ENCODE measurements around the gene RAB3IP. TPM values are rescaled to one million over a fixed set of nuclear protein-coding genes. Genes with fewer than 3 reads are reported as not detected.
"Not testable (repeated sequence)": the region's sequence is repeated elsewhere in the genome, so short reads cannot be mapped to it uniquely, and the experiment has no call there.

RAB3IP gene
- polyA plus RNA-seq, 4 donors, result 26.5 to 61.9 (median 49.9) TPM

- Histone ChIP-seq H3K27me3 (ENCODE audit: control insufficient read depth in 3 of 3, insufficient read depth in 3 of 3, low read length in 3 of 3) (no peaks in the 10 kb centered on the region), H3K27ac (ENCODE audit: low read depth in 1 of 3, low read length in 2 of 3) (no peak overlapping the region), H3K36me3 (ENCODE audit: control insufficient read depth in 3 of 3, insufficient read depth in 2 of 3, low read depth in 1 of 3, low read length in 3 of 3) (no peaks in the 10 kb centered on the region), H3K9me3 (ENCODE audit: control insufficient read depth in 2 of 2, insufficient read depth in 1 of 2, low read depth in 1 of 2, low read length in 1 of 2) (no peaks in the 10 kb centered on the region), H3K4me1 (ENCODE audit: control insufficient read depth in 3 of 3, insufficient read depth in 2 of 3, low read depth in 1 of 3, low read length in 2 of 3) (no peaks in the 10 kb centered on the region), H3K4me3 (ENCODE audit: low read depth in 1 of 3, low read length in 3 of 3) (no peak overlapping the region)
- DNase-seq (no peak), FAIRE-seq (no peak)
- WGBS, 3 donors, result 55 to 79% (median 65%) methylated on average over 1 of the region's 1 CpG
Observed at GRCh38 chr12:69733638-69734037, 5.0 kb upstream of the RAB3IP start.

DNA sequence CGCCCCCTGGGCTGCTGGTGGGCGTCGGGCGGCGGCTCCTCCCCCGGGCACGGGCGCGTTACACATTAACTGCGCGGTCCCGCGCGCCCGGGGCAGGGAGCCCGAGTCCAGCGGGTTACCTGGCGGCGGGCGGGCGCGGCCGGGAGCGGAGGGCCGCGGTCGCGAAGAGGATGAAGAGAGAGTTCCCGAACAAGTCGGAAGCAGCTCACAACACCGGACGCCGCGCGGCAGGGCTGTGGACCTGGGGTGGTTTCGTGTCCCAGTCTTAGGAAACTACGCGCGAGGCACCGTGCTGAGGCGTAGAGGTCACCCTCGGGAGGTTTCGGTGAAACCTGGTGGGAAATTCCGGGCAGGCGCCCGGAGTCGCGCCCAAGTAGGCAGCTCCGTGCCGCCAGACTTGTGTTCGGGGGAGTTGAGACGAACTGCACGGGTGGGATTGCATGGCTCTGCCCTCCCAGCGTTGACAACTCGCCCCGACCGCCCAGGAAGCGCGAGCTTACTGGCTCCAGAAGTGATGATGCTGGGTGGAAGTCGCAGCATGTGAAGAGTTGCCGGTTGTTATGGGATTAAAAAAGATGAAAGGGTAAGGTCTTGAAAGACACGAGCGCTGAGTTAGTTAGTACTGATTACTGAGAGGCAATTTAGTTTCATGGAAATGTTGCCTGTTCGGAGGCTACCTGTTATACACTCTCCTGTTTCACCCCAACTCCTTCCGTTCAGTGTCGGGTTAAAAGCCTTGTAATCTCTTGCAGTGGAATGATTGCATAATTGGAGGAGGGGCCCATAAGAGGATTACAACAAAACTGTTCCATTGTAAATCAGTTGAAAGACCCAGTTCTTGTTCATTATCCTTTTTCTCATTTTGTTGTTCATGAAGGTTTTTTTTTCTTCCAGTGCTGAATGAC, 879 bp downstream of the RAB3IP start:
- 0 to 1% (median 1%) methylated on average over 48 to 66 of the region's 66 CpGs for WGBS, 3 donors
- H3K4me1 ChIP-seq (ENCODE audit: control insufficient read depth in 3 of 3, insufficient read depth in 2 of 3, low read depth in 1 of 3, low read length in 2 of 3), result no peaks in the 10 kb centered on the region
- no peaks in the 10 kb centered on the region for H3K9me3 ChIP-seq (ENCODE audit: control insufficient read depth in 2 of 2, insufficient read depth in 1 of 2, low read depth in 1 of 2, low read length in 1 of 2)
- H3K4me3 ChIP-seq (ENCODE audit: low read depth in 1 of 3, low read length in 3 of 3), result peak overlapping the region; percentile 79 to 92 (median 90)
- H3K27me3 ChIP-seq (ENCODE audit: control insufficient read depth in 3 of 3, insufficient read depth in 3 of 3, low read length in 3 of 3), result no peaks in the 10 kb centered on the region
- DNase-seq (peak; percentile 80 to 93), FAIRE-seq (no peak)
- no peaks in the 10 kb centered on the region for H3K36me3 ChIP-seq (ENCODE audit: control insufficient read depth in 3 of 3, insufficient read depth in 2 of 3, low read depth in 1 of 3, low read length in 3 of 3)
- peak overlapping the region; percentile 90 to 99 (median 97) for H3K27ac ChIP-seq (ENCODE audit: low read depth in 1 of 3, low read length in 2 of 3)

- Histone ChIP-seq H3K9me3 (ENCODE audit: control insufficient read depth in 2 of 2, insufficient read depth in 1 of 2, low read depth in 1 of 2, low read length in 1 of 2) (peaks cover 0 to 3% of the 10 kb centered on the region in 2 donors), H3K36me3 (ENCODE audit: control insufficient read depth in 3 of 3, insufficient read depth in 2 of 3, low read depth in 1 of 3, low read length in 3 of 3) (peaks cover 0 to 3% (median 0%) of the 10 kb centered on the region in 3 donors), H3K4me3 (ENCODE audit: low read depth in 1 of 3, low read length in 3 of 3) (no peak overlapping the region), H3K27ac (ENCODE audit: low read depth in 1 of 3, low read length in 2 of 3) (no peak overlapping the region), H3K27me3 (ENCODE audit: control insufficient read depth in 3 of 3, insufficient read depth in 3 of 3, low read length in 3 of 3) (no peaks in the 10 kb centered on the region), H3K4me1 (ENCODE audit: control insufficient read depth in 3 of 3, insufficient read depth in 2 of 3, low read depth in 1 of 3, low read length in 2 of 3) (no peaks in the 10 kb centered on the region)
- FAIRE-seq, result no peak
- no peak for DNase-seq
- 83 to 99% (median 94%) methylated on average over 4 of the region's 4 CpGs for WGBS, 3 donors
Observed at GRCh38 chr12:69744109-69744508, 5.4 kb downstream of the RAB3IP start.

- no peak overlapping the region for H3K27ac ChIP-seq (ENCODE audit: low read depth in 1 of 3, low read length in 2 of 3)
- DNase-seq (no peak), FAIRE-seq (no peak)
- H3K4me3 ChIP-seq (ENCODE audit: low read depth in 1 of 3, low read length in 3 of 3), result no peak overlapping the region
- peaks cover 0 to 6% (median 6%) of the 10 kb centered on the region in 3 donors for H3K36me3 ChIP-seq (ENCODE audit: control insufficient read depth in 3 of 3, insufficient read depth in 2 of 3, low read depth in 1 of 3, low read length in 3 of 3)
- no peaks in the 10 kb centered on the region for H3K4me1 ChIP-seq (ENCODE audit: control insufficient read depth in 3 of 3, insufficient read depth in 2 of 3, low read depth in 1 of 3, low read length in 2 of 3)
- peaks cover 0 to 6% of the 10 kb centered on the region in 2 donors for H3K9me3 ChIP-seq (ENCODE audit: control insufficient read depth in 2 of 2, insufficient read depth in 1 of 2, low read depth in 1 of 2, low read length in 1 of 2)
- no peaks in the 10 kb centered on the region for H3K27me3 ChIP-seq (ENCODE audit: control insufficient read depth in 3 of 3, insufficient read depth in 3 of 3, low read length in 3 of 3)
- 62 to 71% (median 68%) methylated on average over 1 of the region's 1 CpG for WGBS, 3 donors
Observed at GRCh38 chr12:69751476-69751875, 12.8 kb downstream of the RAB3IP start.

DNA sequence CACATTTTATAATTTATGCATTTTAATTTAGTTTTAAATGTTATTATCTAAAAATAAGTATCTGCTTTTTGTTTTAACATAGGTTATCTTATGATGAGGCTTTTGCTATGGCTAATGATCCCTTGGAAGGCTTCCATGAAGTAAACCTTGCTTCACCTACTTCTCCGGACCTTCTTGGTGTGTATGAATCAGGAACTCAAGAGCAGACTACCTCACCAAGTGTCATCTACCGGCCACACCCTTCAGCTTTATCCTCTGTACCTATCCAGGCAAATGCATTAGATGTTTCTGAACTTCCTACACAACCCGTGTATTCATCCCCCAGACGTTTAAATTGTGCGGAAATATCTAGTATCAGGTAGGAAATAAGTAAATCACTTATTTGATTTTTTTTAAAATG, 16.6 kb downstream of the RAB3IP start:
- WGBS, 3 donors, result 94 to 96% (median 96%) methylated on average over 5 of the region's 5 CpGs
- FAIRE-seq, result no peak
- Histone ChIP-seq H3K4me1 (ENCODE audit: control insufficient read depth in 3 of 3, insufficient read depth in 2 of 3, low read depth in 1 of 3, low read length in 2 of 3) (no peaks in the 10 kb centered on the region), H3K27me3 (ENCODE audit: control insufficient read depth in 3 of 3, insufficient read depth in 3 of 3, low read length in 3 of 3) (no peaks in the 10 kb centered on the region), H3K4me3 (ENCODE audit: low read depth in 1 of 3, low read length in 3 of 3) (no peak overlapping the region), H3K36me3 (ENCODE audit: control insufficient read depth in 3 of 3, insufficient read depth in 2 of 3, low read depth in 1 of 3, low read length in 3 of 3) (peaks cover 0 to 12% (median 8%) of the 10 kb centered on the region in 3 donors), H3K27ac (ENCODE audit: low read depth in 1 of 3, low read length in 2 of 3) (no peak overlapping the region), H3K9me3 (ENCODE audit: control insufficient read depth in 2 of 2, insufficient read depth in 1 of 2, low read depth in 1 of 2, low read length in 1 of 2) (peaks cover 0 to 11% of the 10 kb centered on the region in 2 donors)
- DNase-seq, result no peak

GRCh38 chr12:69756088-69756755, 17.6 kb downstream of the RAB3IP start:
- Histone ChIP-seq H3K9me3 (ENCODE audit: control insufficient read depth in 2 of 2, insufficient read depth in 1 of 2, low read depth in 1 of 2, low read length in 1 of 2) (peaks cover 0 to 11% of the 10 kb centered on the region in 2 donors), H3K36me3 (ENCODE audit: control insufficient read depth in 3 of 3, insufficient read depth in 2 of 3, low read depth in 1 of 3, low read length in 3 of 3) (peaks cover 0 to 12% (median 8%) of the 10 kb centered on the region in 3 donors), H3K4me3 (ENCODE audit: low read depth in 1 of 3, low read length in 3 of 3) (no peak overlapping the region), H3K27ac (ENCODE audit: low read depth in 1 of 3, low read length in 2 of 3) (no peak overlapping the region), H3K27me3 (ENCODE audit: control insufficient read depth in 3 of 3, insufficient read depth in 3 of 3, low read length in 3 of 3) (no peaks in the 10 kb centered on the region), H3K4me1 (ENCODE audit: control insufficient read depth in 3 of 3, insufficient read depth in 2 of 3, low read depth in 1 of 3, low read length in 2 of 3) (no peaks in the 10 kb centered on the region)
- DNase-seq (no peak), FAIRE-seq (no peak)
- whole genome bisulfite sequencing, 3 donors, result 92 to 97% (median 93%) methylated on average over 6 of the region's 6 CpGs

GRCh38 chr12:69758105-69758504, 19.4 kb downstream of the RAB3IP start:
- no peak for FAIRE-seq

DNA sequence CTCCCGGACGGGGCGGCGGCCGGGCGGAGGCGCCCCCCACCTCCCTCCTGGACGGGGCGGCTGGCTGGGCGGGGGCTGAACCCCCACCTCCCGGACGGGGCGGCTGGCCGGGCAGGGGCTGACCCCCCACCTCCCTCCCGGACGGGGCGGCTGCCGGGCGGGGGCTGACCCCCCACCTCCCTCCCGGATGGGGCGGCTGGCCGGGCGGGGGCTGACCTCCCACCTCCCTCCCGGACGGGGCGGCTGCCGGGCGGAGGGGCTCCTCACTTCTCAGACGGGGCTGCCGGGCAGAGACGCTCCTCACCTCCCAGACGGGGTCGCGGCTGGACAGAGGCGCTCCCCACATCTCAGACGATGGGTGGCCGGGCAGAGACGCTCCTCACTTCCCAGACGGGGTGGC, 20.9 kb downstream of the RAB3IP start:
- WGBS, 3 donors, result 98 to 100% (median 99%) methylated on average over 9 to 38 of the region's 39 CpGs
- peaks cover 0 to 18% of the 10 kb centered on the region in 2 donors for H3K9me3 ChIP-seq (ENCODE audit: control insufficient read depth in 2 of 2, insufficient read depth in 1 of 2, low read depth in 1 of 2, low read length in 1 of 2)

More at GRCh38 chr12:69758105-69758504, 19.4 kb downstream of the RAB3IP start:
- Histone ChIP-seq H3K36me3 (ENCODE audit: control insufficient read depth in 3 of 3, insufficient read depth in 2 of 3, low read depth in 1 of 3, low read length in 3 of 3) (peaks cover 0 to 16% (median 8%) of the 10 kb centered on the region in 3 donors), H3K27me3 (ENCODE audit: control insufficient read depth in 3 of 3, insufficient read depth in 3 of 3, low read length in 3 of 3) (no peaks in the 10 kb centered on the region), H3K27ac (ENCODE audit: low read depth in 1 of 3, low read length in 2 of 3) (no peak overlapping the region), H3K4me3 (ENCODE audit: low read depth in 1 of 3, low read length in 3 of 3) (no peak overlapping the region), H3K9me3 (ENCODE audit: control insufficient read depth in 2 of 2, insufficient read depth in 1 of 2, low read depth in 1 of 2, low read length in 1 of 2) (peaks cover 0 to 12% of the 10 kb centered on the region in 2 donors), H3K4me1 (ENCODE audit: control insufficient read depth in 3 of 3, insufficient read depth in 2 of 3, low read depth in 1 of 3, low read length in 2 of 3) (no peaks in the 10 kb centered on the region)
- 88 to 99% (median 91%) methylated on average over 2 of the region's 2 CpGs for WGBS, 3 donors
- no peak for DNase-seq

More for the DNA sequence above, 20.9 kb downstream of the RAB3IP start:
- not testable (repeated sequence) for DNase-seq; H3K27ac ChIP-seq (ENCODE audit: low read depth in 1 of 3, low read length in 2 of 3); H3K27me3 ChIP-seq (ENCODE audit: control insufficient read depth in 3 of 3, insufficient read depth in 3 of 3, low read length in 3 of 3); H3K4me1 ChIP-seq (ENCODE audit: control insufficient read depth in 3 of 3, insufficient read depth in 2 of 3, low read depth in 1 of 3, low read length in 2 of 3); FAIRE-seq; H3K4me3 ChIP-seq (ENCODE audit: low read depth in 1 of 3, low read length in 3 of 3)
- H3K36me3 ChIP-seq (ENCODE audit: control insufficient read depth in 3 of 3, insufficient read depth in 2 of 3, low read depth in 1 of 3, low read length in 3 of 3), result peaks cover 0 to 20% (median 8%) of the 10 kb centered on the region in 3 donors

All from small intestine (tissue), 7 donors.